Caco-2 (cell line): ENCODE measurements around the gene BICDL2. TPM values are rescaled to one million over a fixed set of nuclear protein-coding genes. Genes with fewer than 3 reads are reported as not detected.

ENCODE experiments used
- BruUV-seq: library from RNA; stranded (reverse); fragments of 400-500 nt; replicated peaks from 2 replicates; lab custom pipeline; 2021; lab: Mats Ljungman, UMichigan
- CTCF ChIA-PET: fragments of 300-600 bp; sonication (Branson Sonifier 250); formaldehyde crosslinking; loops from one replicate; lab custom pipeline; 2022; ENCODE audit warnings: antibody characterized with exemption; lab: Charles Lee
- POLR2A ChIA-PET: fragments of 300-600 bp; sonication (Branson Sonifier 250); formaldehyde crosslinking; loops from one replicate; lab custom pipeline; 2022; ENCODE audit warnings: antibody characterized with exemption; lab: Charles Lee
- DNase-seq, 2 experiments: peaks; one replicate each; pipeline versions ENCODE4 v3.0.0 to v3.0.0-alpha.2; 2020 to 2022
- H3K27me3 ChIP-seq: replicated peaks from 2 replicates; pipeline ENCODE4 v1.6.0; 2011; ENCODE audit warnings: low read length; ENCODE audit not compliant: control insufficient read depth, insufficient read depth
- H3K36me3 ChIP-seq: 2 replicates; pipeline ENCODE4 v1.5.1; 2011; ENCODE audit warnings: low read length; ENCODE audit not compliant: control insufficient read depth, insufficient read depth
- H3K4me1 ChIP-seq: fragments of 250-450 bp; sonication (Bioruptor Pico); 2 replicates; pipeline ENCODE4 v1.5.1; 2020; ENCODE audit warnings: mild to moderate bottlenecking
- H3K4me3 ChIP-seq: 2 replicates; pipeline ENCODE4 v1.5.1; 2011; ENCODE audit warnings: low read depth, mild to moderate bottlenecking, control low read depth, low read length
- H3K9me3 ChIP-seq: fragments of 250-450 bp; sonication (Bioruptor Pico); 2 replicates; pipeline ENCODE4 v1.5.1; 2020; ENCODE audit warnings: mild to moderate bottlenecking, moderate library complexity
- H3K27ac Mint-ChIP-seq: one replicate; pipeline ENCODE4 v1.8.0; 2022; ENCODE audit warnings: mixed read lengths; ENCODE audit not compliant: unreplicated experiment
- H3K27me3 Mint-ChIP-seq: one replicate; pipeline ENCODE4 v1.8.0; 2022; ENCODE audit warnings: mixed read lengths; ENCODE audit not compliant: insufficient read depth, unreplicated experiment
- H3K36me3 Mint-ChIP-seq: one replicate; pipeline ENCODE4 v1.8.0; 2022; ENCODE audit warnings: mild to moderate bottlenecking, mixed read lengths; ENCODE audit not compliant: insufficient read depth, unreplicated experiment
- H3K4me1 Mint-ChIP-seq: one replicate; pipeline ENCODE4 v1.8.0; 2022; ENCODE audit warnings: low read depth, mixed read lengths; ENCODE audit not compliant: unreplicated experiment
- H3K4me3 Mint-ChIP-seq: one replicate; pipeline ENCODE4 v1.8.0; 2022; ENCODE audit warnings: mild to moderate bottlenecking, moderate library complexity, mixed read lengths; ENCODE audit not compliant: unreplicated experiment
- H3K9me3 Mint-ChIP-seq: one replicate; pipeline ENCODE4 v1.8.0; 2022; ENCODE audit warnings: mixed read lengths; ENCODE audit not compliant: unreplicated experiment
- intact Hi-C: fragments of 100-400 bp; cut with micrococcal nuclease; formaldehyde crosslinking; loops from one replicate; pipeline ENCODE4 v1.10.0; 2022; ENCODE audit not compliant: unreplicated experiment
- total RNA-seq: library from RNA; stranded (reverse); gene quantifications from 2 replicates; pipeline ENCODE4 v1.2.3, GENCODE V29; 2022
- TF ChIP-seq, protein P1 (sequence below), 2 experiments: fragments of 200-600 bp in 1 of 2; IDR thresholded peaks; 1 replicate in 1 of 2; 2 replicates in 1 of 2; pipeline versions ENCODE4 v1.5.1 to v1.8.0; 2011 to 2022; ENCODE audit warnings: antibody characterized with exemption in 1 of 2, control low read depth in 1 of 2, inconsistent platforms in 1 of 2, low read depth in 1 of 2, low read length in 1 of 2, mild to moderate bottlenecking in 1 of 2, moderate library complexity in 1 of 2; ENCODE audit not compliant: insufficient read depth in 1 of 2, severe bottlenecking in 1 of 2, unreplicated experiment in 1 of 2

BICDL2 gene
- total RNA-seq, 1 experiment from 2014 or later: 10.6 TPM

GRCh38 chr16:2987286-2987685 lies 49.5 kb downstream of the BICDL2 start:
- H3K27me3 ChIP-seq: no peaks in the 10 kb centered on the region
- no TSS peak for BruUV-seq
- H3K4me3 Mint-ChIP-seq: no peak overlapping the region
- H3K27me3 Mint-ChIP-seq: no peaks in the 10 kb centered on the region
- H3K36me3 ChIP-seq: no peaks in the 10 kb centered on the region
- H3K36me3 Mint-ChIP-seq: no peaks in the 10 kb centered on the region
- no peak for DNase-seq
- no peak overlapping the region for H3K4me3 ChIP-seq
- ChIA-PET POLR2A (no interaction called here), CTCF (no interaction called here)
- TF ChIP-seq, protein P1, sequence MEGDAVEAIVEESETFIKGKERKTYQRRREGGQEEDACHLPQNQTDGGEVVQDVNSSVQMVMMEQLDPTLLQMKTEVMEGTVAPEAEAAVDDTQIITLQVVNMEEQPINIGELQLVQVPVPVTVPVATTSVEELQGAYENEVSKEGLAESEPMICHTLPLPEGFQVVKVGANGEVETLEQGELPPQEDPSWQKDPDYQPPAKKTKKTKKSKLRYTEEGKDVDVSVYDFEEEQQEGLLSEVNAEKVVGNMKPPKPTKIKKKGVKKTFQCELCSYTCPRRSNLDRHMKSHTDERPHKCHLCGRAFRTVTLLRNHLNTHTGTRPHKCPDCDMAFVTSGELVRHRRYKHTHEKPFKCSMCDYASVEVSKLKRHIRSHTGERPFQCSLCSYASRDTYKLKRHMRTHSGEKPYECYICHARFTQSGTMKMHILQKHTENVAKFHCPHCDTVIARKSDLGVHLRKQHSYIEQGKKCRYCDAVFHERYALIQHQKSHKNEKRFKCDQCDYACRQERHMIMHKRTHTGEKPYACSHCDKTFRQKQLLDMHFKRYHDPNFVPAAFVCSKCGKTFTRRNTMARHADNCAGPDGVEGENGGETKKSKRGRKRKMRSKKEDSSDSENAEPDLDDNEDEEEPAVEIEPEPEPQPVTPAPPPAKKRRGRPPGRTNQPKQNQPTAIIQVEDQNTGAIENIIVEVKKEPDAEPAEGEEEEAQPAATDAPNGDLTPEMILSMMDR (IDR thresholded peaks at IDR 0.05; ENCODE audit: insufficient read depth in 1 of 2, low read depth in 1 of 2, low read length in 1 of 2, severe bottlenecking in 1 of 2, unreplicated experiment in 1 of 2): no peak
- H3K4me1 Mint-ChIP-seq: no peaks in the 10 kb centered on the region
- H3K4me1 ChIP-seq: 0 out of 2 replicates have a peak, but pooled peaks cover 8% of the 10 kb centered on the region
- intact Hi-C loops: no loop called here
- H3K9me3 Mint-ChIP-seq: no peaks in the 10 kb centered on the region
- H3K27ac Mint-ChIP-seq: no peak overlapping the region
- no peaks in the 10 kb centered on the region for H3K9me3 ChIP-seq

GRCh38 chr16:2986623-2987188 lies 50.0 kb downstream of the BICDL2 start:
- no peaks in the 10 kb centered on the region for H3K36me3 Mint-ChIP-seq
- TF ChIP-seq, protein P1 (IDR thresholded peaks at IDR 0.05; ENCODE audit: insufficient read depth in 1 of 2, low read depth in 1 of 2, low read length in 1 of 2, severe bottlenecking in 1 of 2, unreplicated experiment in 1 of 2): no peak
- Histone ChIP-seq H3K36me3 (no peaks in the 10 kb centered on the region), H3K4me1 (0 out of 2 replicates have a peak, but pooled peaks cover 8% of the 10 kb centered on the region), H3K4me3 (no peak overlapping the region), H3K9me3 (no peaks in the 10 kb centered on the region), H3K27me3 (no peaks in the 10 kb centered on the region)
- H3K4me1 Mint-ChIP-seq: no peaks in the 10 kb centered on the region
- no peak overlapping the region for H3K4me3 Mint-ChIP-seq
- POLR2A ChIA-PET: no interaction called here
- CTCF ChIA-PET: no interaction called here
- DNase-seq: no peak
- intact Hi-C loops: no loop called here
- no peaks in the 10 kb centered on the region for H3K27me3 Mint-ChIP-seq
- no peak overlapping the region for H3K27ac Mint-ChIP-seq
- H3K9me3 Mint-ChIP-seq: no peaks in the 10 kb centered on the region
- no TSS peak for BruUV-seq

GRCh38 chr16:2985893-2986355 lies 50.8 kb downstream of the BICDL2 start:
- H3K9me3 Mint-ChIP-seq: no peaks in the 10 kb centered on the region
- intact Hi-C loops: no loop called here
- no peaks in the 10 kb centered on the region for H3K4me1 Mint-ChIP-seq
- H3K4me3 Mint-ChIP-seq: no peak overlapping the region
- Histone ChIP-seq H3K4me3 (no peak overlapping the region), H3K9me3 (no peaks in the 10 kb centered on the region), H3K36me3 (no peaks in the 10 kb centered on the region), H3K4me1 (peaks cover 13% of the 10 kb centered on the region), H3K27me3 (no peaks in the 10 kb centered on the region)
- no peaks in the 10 kb centered on the region for H3K27me3 Mint-ChIP-seq
- H3K27ac Mint-ChIP-seq: no peak overlapping the region
- no TSS peak for BruUV-seq
- TF ChIP-seq, protein P1 (IDR thresholded peaks at IDR 0.05; ENCODE audit: insufficient read depth in 1 of 2, low read depth in 1 of 2, low read length in 1 of 2, severe bottlenecking in 1 of 2, unreplicated experiment in 1 of 2): no peak
- no peak for DNase-seq
- peaks cover 5% of the 10 kb centered on the region for H3K36me3 Mint-ChIP-seq
- POLR2A ChIA-PET: interaction anchor here (0.6 kb wide), 1 partner anchor 9 kb away, joined by 3 read pairs; no protein-coding TSS in a partner anchor
- CTCF ChIA-PET: no interaction called here
